ENCODE results near the gene SERPINA1.

DNA sequence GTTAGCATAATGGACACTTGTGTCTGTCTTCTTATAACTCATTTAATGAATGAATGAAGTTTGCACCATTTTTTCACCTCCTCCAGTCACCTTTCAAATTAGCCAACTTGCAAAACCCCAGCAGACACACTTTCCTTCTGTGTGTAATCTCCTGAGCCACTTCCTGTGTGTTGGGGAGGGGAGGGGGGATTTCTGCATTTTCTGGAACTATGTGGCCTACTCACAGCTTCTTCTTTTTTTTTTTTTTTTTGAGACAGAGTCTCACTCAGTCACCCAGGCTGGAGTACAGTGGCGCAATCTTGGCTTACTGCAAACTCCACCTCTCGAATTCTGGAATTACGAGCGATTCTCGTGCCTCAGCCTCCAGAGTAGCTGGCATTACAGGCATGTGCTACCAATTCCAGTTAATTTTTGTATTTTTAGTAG is 4.1 kb upstream of the SERPINA1 start:
- TF ChIP-seq, protein P1, sequence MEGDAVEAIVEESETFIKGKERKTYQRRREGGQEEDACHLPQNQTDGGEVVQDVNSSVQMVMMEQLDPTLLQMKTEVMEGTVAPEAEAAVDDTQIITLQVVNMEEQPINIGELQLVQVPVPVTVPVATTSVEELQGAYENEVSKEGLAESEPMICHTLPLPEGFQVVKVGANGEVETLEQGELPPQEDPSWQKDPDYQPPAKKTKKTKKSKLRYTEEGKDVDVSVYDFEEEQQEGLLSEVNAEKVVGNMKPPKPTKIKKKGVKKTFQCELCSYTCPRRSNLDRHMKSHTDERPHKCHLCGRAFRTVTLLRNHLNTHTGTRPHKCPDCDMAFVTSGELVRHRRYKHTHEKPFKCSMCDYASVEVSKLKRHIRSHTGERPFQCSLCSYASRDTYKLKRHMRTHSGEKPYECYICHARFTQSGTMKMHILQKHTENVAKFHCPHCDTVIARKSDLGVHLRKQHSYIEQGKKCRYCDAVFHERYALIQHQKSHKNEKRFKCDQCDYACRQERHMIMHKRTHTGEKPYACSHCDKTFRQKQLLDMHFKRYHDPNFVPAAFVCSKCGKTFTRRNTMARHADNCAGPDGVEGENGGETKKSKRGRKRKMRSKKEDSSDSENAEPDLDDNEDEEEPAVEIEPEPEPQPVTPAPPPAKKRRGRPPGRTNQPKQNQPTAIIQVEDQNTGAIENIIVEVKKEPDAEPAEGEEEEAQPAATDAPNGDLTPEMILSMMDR (IDR thresholded peaks at IDR 0.05 in 2 of 3, conservative IDR thresholded peaks at IDR 0.05 in 1 of 3; ENCODE audit: control insufficient read depth in 2 of 3, extremely low read depth in 1 of 3, insufficient read depth in 1 of 3, low read depth in 3 of 3, low read length in 3 of 3) = no peak
- TF ChIP-seq SMAD1 (IDR thresholded peaks at IDR 0.05; ENCODE audit: low read depth, partially characterized antibody) (no peak), NRF1 (conservative IDR thresholded peaks at IDR 0.05; ENCODE audit: low read depth, low read length) (no peak), MTA2 (IDR thresholded peaks at IDR 0.05; ENCODE audit: low read depth) (no peak), TCF7 (IDR thresholded peaks at IDR 0.05; ENCODE audit: borderline replicate concordance) (no peak), RAD51 (IDR thresholded peaks at IDR 0.05) (no peak), JUNB (IDR thresholded peaks at IDR 0.05) (no peak), CHD4 (IDR thresholded peaks at IDR 0.05) (no peak), SREBF1 (IDR thresholded peaks at IDR 0.05; ENCODE audit: low read length) (no peak), EZH2 (IDR thresholded peaks at IDR 0.05; ENCODE audit: borderline replicate concordance, control insufficient read depth, low read depth, low read length) (no peak)
- TF ChIP-seq, protein P2, sequence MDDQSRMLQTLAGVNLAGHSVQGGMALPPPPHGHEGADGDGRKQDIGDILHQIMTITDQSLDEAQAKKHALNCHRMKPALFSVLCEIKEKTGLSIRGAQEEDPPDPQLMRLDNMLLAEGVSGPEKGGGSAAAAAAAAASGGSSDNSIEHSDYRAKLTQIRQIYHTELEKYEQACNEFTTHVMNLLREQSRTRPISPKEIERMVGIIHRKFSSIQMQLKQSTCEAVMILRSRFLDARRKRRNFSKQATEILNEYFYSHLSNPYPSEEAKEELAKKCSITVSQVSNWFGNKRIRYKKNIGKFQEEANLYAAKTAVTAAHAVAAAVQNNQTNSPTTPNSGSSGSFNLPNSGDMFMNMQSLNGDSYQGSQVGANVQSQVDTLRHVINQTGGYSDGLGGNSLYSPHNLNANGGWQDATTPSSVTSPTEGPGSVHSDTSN (IDR thresholded peaks at IDR 0.05; ENCODE audit: insufficient replicate concordance, low read depth, low read length) = no peak
- TF ChIP-seq, protein P3, sequence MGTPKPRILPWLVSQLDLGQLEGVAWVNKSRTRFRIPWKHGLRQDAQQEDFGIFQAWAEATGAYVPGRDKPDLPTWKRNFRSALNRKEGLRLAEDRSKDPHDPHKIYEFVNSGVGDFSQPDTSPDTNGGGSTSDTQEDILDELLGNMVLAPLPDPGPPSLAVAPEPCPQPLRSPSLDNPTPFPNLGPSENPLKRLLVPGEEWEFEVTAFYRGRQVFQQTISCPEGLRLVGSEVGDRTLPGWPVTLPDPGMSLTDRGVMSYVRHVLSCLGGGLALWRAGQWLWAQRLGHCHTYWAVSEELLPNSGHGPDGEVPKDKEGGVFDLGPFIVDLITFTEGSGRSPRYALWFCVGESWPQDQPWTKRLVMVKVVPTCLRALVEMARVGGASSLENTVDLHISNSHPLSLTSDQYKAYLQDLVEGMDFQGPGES (IDR thresholded peaks at IDR 0.05) = no peak
